HG02973 (cell line): ENCODE data around the gene KIAA0232.
"Not testable (repeated sequence)": the region's sequence is repeated elsewhere in the genome, so short reads cannot be mapped to it uniquely, and the experiment has no call there.

Source experiments
- ATAC-seq: cut with Tn5 transposase; IDR thresholded peaks from one replicate; pipeline ENCODE4 v1.9.1; 2021; ENCODE audit warnings: moderate library complexity; ENCODE audit not compliant: unreplicated experiment

The KIAA0232 gene

DNA sequence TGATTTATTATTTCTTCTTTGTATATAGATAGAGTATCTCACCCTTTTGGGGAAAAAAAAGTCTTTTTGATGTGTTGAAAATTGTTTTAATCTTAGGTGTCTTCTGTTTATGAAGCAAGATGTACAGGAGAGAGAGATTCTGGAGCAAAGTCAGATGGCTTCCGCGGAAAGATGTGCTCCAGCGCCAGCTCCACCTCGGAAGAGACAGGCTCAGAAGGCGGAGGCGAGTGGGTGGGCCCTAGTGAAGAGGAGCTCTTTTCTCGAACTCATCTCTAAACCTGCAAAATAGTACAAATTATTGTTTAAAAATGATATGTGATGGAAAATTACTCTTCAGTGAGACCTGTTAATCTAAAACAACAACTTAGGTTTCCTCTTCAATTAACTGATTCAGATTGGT, 98.2 kb downstream of the KIAA0232 start:
- ATAC-seq: no peak

GRCh38 chr4:6881908-6882307, 99.4 kb downstream of the KIAA0232 start:
- ATAC-seq: no peak

- ATAC-seq: no peak
Measured at GRCh38 chr4:6884341-6884870, 101.9 kb downstream of the KIAA0232 start.

GRCh38 chr4:6885953-6886557, 103.5 kb downstream of the KIAA0232 start:
- no peak for ATAC-seq

DNA sequence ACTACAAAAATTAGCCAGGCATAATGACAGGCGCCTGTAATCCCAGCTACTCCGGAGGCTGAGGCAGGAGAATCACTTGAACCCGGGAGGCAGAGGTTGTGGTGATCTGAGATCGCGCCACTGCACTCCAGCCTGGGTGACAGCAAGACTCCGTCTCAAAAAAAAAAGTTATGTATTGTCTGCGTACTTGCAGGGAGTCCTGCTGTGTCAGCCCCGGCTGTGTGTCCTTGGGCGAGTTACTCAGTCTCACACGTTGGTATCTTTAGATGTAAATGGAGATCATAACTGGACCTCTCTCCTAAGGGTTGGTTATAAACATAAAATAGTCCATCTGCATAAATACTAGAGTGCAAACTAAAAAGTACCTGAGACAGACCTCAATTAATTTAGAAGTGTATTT, 104.4 kb downstream of the KIAA0232 start:
- ATAC-seq: no peak

DNA sequence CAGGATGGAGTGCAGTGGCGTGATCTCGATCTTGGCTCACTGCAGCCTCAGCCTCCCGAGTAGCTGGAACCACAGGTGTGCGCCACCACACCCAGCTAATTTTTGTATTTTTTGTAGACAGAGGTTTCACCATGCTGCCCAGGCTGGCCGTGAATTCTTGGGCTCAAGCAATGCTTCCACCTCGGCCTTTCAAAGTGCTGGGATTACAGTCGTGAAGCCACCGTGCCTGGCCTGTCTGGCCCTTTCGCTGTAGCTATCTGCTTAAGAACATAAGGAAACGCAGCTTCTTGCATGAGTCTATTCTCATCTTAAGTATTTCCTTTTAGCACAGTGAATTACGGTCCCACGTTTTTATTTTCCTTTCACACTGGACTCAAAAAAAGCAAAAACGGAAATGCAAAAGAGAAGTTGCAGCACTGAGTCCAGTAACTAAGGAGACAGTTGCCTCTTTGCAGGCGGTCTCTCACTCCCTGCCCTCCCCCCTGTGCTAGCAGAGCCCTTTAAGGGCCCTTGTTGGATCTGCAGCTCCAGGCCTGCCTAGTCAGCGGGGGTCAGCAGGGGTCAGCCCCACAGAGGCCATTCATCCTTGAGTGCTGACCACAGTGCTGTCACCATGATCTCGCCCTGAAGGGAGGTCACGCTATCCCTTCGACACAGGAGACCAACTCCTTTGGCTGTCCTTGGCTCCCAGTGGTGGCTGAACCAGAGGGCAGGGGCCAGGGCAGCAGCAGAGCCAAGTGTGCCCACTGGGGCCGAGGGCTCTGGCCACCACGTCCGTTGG, 105.3 kb downstream of the KIAA0232 start:
- ATAC-seq: no peak

DNA sequence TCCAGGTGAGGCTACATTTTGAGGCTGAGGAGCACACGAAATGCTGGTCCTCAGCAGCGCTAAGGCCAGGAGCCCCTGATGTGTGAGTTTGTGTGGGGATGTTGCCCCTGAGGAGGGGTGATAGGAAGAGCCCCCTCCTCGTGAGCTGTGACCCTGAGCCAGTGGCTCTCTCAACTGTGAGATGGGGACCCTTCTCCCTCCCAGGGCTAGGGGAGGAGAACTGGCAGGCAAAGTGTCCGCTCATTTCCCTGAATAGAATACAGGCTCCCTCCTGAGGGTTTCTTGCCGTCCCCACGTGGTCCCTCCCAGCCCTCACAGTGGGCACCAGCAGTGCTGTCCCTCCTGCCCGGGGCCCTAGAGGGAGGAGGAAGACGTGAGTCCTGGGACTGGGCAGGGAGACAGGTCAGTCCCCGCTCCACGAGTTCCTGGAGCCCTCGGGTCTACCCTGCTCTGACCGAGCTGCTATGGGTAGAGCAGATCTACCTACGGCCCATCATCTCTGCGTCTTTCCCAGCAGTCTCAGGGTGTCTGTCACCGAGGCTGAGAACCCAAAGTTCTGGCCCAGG, 106.1 kb downstream of the KIAA0232 start:
- no peak for ATAC-seq

DNA sequence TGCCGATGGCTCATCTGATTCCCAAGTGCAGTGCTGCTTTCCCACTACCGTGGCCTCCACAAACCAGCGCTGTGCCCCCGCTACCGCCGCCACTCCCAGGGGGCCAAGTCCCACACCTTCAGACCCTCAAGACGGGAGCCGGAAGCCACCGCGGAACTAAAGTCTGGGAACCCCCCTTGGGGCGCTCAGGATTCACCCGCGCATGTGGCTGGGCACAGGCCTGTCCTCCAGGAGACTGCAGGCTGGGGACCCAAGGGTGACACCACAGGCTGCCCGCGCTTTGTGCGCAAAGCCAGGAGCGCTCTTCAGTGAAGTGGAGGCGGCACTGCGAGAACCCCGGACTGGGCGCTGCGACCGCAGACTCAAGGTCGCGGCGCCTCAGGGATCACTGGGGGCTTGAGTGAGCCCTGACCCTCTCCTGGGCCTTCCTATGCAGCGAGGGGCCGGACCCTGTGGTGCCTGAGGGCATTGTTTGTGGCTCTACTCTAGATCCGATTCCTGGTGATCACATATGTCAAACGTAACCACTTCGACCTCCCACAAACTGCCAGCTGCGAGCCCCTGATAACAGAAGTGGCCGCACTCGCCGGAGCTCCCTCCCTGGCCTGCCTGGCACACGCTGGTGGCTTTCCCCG, 106.7 kb downstream of the KIAA0232 start:
- no peak for ATAC-seq

GRCh38 chr4:6889736-6890324, 107.3 kb downstream of the KIAA0232 start:
- ATAC-seq: no peak

DNA sequence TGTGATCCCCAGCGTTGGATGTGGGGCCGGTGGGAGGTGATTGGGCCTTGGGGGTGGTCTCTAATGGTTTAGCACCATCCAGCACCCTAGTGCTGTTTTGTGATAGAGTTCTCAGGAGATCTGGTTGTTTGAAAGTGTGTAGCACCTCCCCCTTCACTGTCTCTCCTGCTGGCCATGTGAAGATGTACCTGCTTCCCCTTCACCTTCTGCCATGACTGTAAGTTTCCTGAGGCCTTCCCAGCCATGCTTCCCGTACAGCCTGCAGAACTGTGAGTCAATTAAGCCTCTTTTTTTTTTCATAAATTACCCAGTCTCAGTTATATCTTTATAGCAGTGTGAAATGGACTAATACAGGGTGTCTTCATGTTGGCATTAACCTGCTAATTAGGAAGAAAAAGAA, 107.8 kb downstream of the KIAA0232 start:
- ATAC-seq: no peak

GRCh38 chr4:6890971-6891370, 108.4 kb downstream of the KIAA0232 start:
- not testable (repeated sequence) for ATAC-seq

- no peak for ATAC-seq
Measured at GRCh38 chr4:6891436-6892170, 109.1 kb downstream of the KIAA0232 start.

- ATAC-seq: no peak
Measured at GRCh38 chr4:6892190-6892908, 109.8 kb downstream of the KIAA0232 start.

DNA sequence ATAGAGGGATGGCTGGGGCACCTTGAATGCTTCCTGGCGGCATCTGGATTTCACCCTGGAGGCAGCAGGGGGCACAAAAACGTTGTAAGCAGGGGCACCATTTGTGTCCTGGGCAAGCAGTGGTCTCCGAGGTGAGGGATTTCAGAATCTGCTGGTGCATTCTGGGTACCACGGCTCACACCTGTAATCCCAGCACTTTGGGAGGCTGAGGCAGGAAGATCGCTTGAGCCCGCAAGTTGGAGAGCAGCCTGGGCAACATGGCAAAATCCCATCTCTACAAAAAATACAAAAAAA, 110.3 kb downstream of the KIAA0232 start:
- ATAC-seq: no peak

DNA sequence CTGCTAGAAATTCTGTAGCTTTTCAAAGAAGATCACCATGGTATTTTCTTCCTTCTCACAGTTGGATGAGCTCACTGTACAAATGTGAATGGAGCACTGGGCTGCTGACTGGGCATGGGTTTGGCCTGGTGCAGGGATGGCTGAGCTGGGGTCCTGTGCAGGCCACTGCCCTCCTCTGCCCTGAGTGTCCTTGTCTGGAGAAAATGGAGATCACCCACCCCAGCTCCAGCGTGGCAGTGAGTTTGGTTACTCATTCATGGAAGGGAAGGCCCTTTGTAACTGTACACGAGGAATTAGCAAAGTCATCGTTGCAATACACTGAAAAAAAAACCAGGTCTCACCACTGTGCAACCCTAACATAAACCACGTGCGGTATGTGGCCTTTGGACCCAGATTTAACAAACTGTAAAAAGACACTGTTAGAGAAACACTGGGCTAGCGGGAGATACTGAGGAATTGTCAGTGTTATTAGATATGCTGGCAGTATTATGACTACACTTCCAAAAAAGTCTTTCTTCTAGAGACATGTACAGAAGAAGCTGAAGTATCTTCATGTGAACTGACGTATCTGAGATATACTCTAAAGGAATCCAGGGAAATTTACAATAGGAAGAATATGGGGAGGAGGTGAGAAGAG, 111.0 kb downstream of the KIAA0232 start:
- ATAC-seq: no peak

DNA sequence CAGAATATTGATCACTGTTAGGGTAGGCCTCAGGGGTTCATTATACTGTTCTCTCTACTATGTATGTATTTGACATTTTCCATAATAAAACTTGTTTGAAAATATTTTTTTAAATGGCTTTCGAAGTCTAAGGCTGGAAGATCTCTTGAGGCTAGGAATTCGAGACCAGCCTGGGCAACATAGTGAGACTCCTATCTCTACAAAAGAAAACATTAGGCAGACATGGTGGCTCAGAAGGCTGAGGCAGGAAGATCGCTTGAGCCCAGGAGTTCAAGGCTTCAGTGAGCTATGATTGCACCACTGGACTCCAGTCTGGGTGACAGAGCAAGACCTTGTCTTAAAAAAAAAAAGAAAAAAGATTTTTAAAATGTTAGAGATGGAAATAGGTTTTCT, 111.6 kb downstream of the KIAA0232 start:
- ATAC-seq: no peak

- ATAC-seq: no peak
Measured at GRCh38 chr4:6894528-6895498, 112.3 kb downstream of the KIAA0232 start.

- ATAC-seq: no peak
Measured at GRCh38 chr4:6896035-6896434, 113.5 kb downstream of the KIAA0232 start.
